ENCODE results near the gene ADAMTS8. TPM values are rescaled to one million over a fixed set of nuclear protein-coding genes. Genes with fewer than 3 reads are reported as not detected.

ADAMTS8 gene
- total and polyA plus RNA-seq, 9 donors = 5.3 to 14.4 (median 10.7) TPM

Other genes with a start within 250 kb of the ADAMTS8 start
- gene ZBTB44, start 113.7 kb downstream of the ADAMTS8 start, total RNA-seq = 37.0 TPM
- 10 to 100 TPM; 18.3 to 29.6 (median 22.7) TPM for gene ZBTB44, start 113.7 kb downstream of the ADAMTS8 start, polyA plus RNA-seq (ENCODE audit: insufficient read depth in 1 of 8, insufficient read length in 8 of 8, low replicate concordance in 1 of 8)
- 17.8 TPM for gene ADAMTS15, start 20.0 kb upstream of the ADAMTS8 start, total RNA-seq
- 10 to 100 TPM; 20.9 to 33.4 (median 26.0) TPM for gene ADAMTS15, start 20.0 kb upstream of the ADAMTS8 start, polyA plus RNA-seq (ENCODE audit: insufficient read depth in 1 of 8, insufficient read length in 8 of 8, low replicate concordance in 1 of 8)

All from muscle of leg (tissue), 9 donors.